DMS53 treated with DMSO at 0.1 percent for 48 hours (cell line): Measurements from ENCODE around the gene FBXL15.

Source experiments
- DNase-seq: peaks from one replicate; lab custom pipeline; 2025; ENCODE audit not compliant: unreplicated experiment; lab: John Stamatoyannopoulos, UW

The FBXL15 gene

GRCh38 chr10:102424916-102425315 lies 4.3 kb downstream of the FBXL15 start:
- no peak for DNase-seq

GRCh38 chr10:102425444-102425843 lies 4.8 kb downstream of the FBXL15 start:
- no peak for DNase-seq

DNA sequence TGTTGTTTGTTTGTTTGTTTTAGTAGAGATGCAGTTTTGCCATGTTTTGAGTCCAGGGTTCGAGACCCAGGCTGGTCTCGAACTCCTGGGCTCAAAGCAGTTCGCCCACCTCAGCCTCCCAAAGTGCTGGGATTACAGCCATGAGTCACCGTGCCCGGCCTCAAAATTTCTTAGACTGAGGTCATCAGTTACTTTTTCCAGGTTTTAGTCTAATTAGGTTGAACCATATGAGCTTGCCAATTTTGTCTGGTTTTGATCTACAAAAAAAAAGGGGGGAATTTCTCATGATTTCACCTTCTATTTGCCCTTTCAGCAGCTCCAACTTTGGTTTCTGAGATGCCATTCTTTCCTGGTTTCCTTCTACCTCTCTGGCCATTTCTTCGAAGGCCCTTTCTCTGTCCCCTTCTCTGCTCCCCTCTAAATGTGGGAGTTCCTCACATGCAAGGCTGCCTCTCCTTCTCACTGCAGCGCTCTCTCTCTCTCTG lies 6.2 kb downstream of the FBXL15 start:
- no peak for DNase-seq

GRCh38 chr10:102429468-102429867 lies 8.8 kb downstream of the FBXL15 start:
- no peak for DNase-seq

DNA sequence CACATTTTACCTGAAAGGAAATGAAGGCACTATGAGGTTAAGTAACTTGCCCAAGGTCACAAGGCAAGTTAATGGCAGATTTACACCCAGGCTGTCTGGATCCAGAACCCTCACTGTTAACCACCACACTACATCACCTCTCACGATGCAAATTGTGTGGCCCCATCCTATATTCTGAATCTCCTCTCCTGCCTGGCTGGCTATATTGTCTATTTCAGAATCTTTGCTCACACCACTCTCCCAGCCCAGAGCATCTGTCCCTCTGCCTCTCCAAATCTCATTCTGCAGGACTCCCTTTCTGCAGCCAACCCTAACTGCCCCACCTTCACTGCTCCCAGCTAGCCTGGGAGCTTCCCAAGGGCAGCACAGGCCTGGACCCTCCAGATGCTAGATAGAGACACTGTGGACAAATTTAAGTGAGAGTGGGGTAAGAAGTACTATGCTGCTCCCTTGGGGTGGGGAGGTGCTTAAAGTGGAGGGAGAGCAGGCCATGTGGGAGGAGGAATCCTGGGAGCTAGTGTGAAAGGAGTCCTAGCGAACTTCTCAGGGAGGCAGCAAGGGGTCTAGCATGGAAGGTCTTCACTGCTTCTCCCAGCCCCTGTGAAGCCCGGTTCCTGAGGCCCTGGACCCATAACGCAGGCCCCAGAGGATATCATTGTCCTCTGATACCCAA lies 11.0 kb downstream of the FBXL15 start:
- DNase-seq: no peak

GRCh38 chr10:102432162-102432950 lies 11.7 kb downstream of the FBXL15 start, which contains the start of gene CUEDC2:
Gene CUEDC2 (minus strand): TSS chr10:102432574. CDS start chr10:102425188, 7,386 bp downstream.
- DNase-seq: peak; percentile 91

DNA sequence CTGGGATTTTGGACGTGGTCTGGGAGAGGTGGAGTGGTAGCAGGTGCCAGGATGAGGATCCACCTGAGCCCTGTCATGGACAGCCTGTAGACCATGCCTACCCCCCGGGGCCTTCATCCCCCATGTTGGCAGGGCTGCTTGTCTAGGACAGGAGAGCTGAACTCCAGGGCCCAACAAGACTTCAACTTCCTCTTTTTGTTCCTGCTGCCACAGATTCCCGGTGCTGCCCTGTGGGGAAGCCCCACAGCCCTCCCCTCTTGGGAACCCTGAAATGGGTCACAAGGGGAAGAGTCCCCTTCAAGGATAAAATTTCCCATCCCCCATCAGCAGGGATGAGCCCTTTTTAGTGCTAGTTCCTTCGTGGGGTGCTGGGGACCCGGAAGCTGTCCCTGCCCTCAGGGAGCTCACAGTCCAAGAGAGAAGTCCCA lies 13.0 kb downstream of the FBXL15 start:
- DNase-seq: no peak

DNA sequence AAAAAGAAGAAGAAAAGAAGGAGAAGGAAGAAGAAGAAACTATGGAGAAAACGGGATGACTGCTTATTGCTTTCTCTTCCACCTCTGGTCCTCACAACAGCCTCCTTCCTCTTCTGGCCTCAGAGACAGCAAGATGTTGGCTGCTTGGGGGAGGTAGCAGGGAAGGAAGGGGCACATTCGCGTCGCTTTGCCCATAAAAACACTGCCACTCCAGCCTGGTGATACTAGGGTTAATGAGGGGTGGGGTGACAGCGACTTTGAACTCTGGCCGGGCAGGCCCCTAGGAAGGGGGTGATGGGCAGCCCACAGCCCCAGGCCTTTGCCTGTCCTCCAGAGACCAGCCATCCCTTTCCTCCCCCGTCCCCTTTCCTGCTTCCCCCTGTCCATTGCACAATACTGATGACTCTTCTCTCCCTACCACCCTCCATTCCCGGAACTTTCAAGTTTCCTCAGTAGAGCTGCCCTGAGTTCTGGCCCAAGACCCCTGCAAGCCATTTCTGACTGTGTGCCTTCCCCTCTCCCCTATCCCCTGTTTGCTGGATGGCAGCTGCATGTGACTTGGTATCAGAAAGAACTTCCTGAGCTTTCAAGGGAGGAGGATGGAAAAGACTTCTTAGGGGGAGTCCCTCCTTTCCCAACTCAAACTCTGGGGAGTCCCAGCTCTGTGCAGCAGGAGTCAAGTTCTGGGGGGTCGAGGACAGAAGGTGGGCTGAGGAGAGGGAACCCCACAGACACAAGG lies 13.9 kb downstream of the FBXL15 start:
- no peak for DNase-seq

GRCh38 chr10:102435133-102435497 lies 14.5 kb downstream of the FBXL15 start:
- no peak for DNase-seq

- DNase-seq: no peak
These were observed 15.0 kb downstream of the FBXL15 start for GRCh38 chr10:102435529-102436233.

DNA sequence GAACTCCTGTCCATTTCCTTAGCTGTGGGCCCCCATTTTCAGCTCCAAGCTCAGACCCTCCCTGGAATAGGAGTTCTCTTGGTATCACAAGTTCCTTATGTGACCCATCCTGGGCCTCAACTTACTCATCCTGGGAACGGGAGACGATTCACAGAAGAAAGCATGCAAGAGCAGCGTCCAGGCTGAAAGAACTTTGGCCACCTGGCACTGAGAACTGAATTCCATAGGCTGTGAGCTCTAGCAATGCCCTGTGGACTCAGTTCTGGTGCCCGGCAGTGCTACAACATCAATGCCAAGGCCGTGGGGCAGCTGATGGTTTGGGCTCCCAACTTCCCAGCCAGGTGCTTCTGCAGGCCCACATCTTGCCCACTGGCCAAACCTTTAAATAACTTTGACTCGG lies 15.7 kb downstream of the FBXL15 start:
- DNase-seq: no peak

DNA sequence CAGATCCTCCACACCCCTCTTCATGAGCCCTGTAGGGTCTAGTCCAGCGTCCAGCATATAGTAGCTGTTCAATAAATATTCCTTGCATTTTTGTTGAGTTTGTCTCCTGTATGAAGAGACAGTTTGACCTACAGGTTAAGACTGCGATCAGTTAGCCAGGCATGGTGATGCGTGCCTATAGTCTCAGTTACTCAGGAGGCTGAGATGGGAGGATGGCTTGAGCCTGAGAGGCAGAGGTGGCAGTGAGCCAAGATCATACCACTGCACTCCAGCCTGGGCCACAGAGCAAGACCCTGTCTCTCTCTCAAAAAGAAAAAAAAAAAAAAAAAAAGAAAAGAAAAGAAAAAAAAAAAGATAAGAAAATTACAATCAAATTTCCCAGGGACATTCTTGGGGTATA lies 16.9 kb downstream of the FBXL15 start:
- DNase-seq: no peak

GRCh38 chr10:102438374-102438773 lies 17.7 kb downstream of the FBXL15 start:
- no peak for DNase-seq

GRCh38 chr10:102444851-102445250 lies 24.2 kb downstream of the FBXL15 start:
- DNase-seq: no peak

DNA sequence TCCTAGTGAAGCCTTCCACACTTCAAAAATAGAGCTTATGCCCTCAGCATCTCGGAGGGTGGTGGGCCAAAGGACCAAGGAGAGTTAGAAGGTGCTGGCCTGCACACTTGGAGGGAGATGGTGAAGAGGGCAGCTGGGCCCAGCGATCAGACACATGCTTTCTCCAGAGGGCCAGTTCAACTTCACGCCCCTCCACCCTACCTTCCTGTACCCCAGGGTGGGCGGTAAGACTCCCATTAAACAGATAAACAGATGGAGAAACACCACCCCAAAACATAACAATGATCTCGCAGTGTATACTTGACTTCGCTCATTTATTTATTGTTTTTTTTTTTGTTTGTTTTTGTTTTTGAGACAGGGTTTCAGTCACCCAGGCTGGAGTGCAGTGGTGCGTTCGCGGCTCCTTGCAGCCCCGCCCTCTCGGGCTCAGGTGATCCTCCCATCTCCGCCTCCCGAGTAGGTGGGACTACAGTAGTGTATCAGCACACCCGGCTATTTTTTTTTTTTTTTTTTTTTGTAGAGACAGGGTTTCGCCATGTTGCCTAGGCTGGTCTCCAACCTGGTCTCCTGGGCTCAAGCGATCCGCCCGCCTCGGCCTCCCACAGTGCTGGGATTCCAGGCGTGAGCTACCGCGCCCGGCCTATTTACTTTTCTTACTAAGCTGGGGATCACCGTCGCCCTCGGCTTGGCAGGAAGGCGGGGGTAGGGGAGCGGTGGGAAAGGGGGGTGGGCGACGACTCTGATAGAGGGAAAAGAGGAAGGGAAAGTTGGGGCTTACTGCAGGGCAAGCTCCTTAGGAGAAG lies 28.9 kb downstream of the FBXL15 start:
- DNase-seq: peak; percentile 71

DNA sequence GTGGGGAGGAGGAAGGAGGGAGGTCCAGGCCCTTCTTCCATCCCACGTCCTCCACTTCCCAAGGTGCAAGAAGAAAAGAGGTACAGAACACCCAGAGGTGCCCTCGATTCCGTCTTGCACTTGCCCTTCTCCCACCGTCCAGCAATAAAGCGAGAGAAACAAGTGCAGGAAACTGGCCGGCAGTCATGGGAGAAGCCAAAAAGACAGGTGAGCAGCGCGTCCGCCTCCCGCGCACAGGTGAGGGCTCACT lies 29.4 kb downstream of the FBXL15 start:
- no peak for DNase-seq

DNA sequence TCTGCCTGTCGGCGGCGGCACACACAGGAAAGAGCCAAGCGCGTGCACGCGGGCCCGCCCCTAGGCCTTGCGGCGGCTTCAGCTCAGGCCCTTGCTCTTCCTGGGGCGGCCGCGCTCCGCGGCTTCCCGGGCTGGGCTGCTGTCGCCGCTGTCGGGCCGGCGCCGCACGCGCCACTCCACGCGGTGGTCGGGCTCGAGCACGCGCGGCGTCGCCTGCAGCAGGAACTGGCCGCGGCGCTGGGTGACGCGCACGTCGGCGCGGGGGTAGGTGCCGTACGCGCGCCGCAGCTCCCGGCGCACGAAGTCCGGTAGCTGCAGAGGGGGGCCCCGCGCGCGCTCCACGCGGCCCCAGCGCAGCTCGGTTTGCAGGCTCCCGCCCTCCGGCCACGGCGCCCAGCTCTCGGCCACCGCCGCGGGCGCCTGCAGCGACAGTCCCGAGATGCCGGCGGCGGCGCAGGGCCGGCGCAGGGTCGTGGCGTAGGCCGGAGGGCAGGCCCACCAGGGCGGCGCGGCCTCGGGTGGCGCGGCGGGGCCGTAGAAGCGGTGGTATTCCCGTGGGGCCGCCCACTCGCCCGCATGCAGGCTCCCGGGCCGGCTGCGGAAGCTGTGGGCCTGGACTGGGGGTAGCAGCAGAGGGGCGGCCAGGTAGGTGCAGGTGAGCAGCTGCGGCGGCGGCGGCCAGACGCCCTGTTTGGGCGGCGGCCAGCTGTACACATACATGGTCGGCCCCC lies 29.9 kb downstream of the FBXL15 start:
- peak; percentile 91 for DNase-seq

- peak; percentile 38 for DNase-seq
These were observed 30.7 kb downstream of the FBXL15 start, which contains the start of gene C10orf95 for GRCh38 chr10:102451105-102451969. Gene C10orf95 (minus strand): TSS chr10:102451543. CDS start chr10:102451093, 450 bp downstream.
